NCI-H446 treated with DMSO at 0.1 percent for 48 hours (cell line): ENCODE data around the gene VDR.

Source experiments
- DNase-seq: peaks from one replicate; lab custom pipeline; 2025; lab: John Stamatoyannopoulos, UW

Gene VDR

DNA sequence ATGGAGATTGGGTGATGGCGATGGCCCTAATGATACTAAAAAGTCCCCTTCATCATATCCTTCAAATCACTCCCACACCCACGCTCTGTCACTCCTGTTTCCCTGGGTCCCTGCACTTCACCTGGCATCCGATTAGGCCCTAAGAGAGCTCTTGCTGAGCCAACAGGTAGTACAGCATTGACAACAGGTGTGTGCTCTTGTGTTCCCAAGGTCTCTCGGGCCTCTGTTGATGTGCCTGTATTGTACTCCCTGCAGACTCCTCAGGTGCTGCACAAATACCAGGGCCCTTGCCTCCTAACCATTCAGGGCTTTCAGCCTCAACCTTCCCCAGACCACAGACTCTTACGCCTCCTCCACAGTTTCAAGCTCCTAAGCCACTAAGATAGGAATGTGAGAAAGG, 25.8 kb upstream of the VDR start:
- DNase-seq = no peak

DNA sequence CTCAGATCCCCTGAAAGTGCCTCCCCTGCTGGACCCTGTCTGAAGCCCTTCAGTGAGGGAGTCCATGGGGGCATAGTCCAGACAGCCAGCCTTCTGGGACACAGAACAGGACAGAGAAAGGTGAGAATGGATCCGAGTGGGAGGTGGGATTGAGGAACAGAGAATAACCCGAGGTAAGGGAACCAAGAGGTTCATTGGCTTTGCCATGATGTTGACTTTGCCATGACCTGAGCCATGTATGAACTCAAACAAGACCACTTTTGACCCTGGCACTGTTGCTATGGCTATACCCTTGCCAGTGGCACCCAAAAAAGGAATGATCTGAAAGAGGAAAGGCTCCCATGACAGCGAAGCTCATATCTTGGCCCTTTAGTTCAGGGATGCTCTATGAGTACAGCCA, 22.6 kb upstream of the VDR start:
- no peak for DNase-seq

DNA sequence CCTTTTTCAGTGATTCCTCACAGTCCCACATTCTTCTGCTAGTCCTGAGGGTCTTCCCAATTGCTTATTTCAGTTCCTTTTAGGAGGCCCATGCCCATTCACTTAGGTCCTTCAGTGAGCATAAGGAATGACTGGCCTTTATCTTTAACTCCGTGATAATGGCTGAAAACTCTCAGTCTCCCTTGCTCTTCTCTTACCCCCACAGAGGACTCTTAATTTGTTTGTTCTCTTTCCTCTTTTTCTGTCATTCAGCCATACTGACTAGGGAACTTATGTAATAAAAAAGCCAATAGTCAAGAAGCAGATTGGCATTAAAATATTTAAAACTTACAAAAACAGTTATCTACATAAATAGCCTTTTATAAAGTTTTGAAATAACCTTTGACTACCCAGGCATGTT, 17.1 kb upstream of the VDR start:
- DNase-seq = no peak

DNA sequence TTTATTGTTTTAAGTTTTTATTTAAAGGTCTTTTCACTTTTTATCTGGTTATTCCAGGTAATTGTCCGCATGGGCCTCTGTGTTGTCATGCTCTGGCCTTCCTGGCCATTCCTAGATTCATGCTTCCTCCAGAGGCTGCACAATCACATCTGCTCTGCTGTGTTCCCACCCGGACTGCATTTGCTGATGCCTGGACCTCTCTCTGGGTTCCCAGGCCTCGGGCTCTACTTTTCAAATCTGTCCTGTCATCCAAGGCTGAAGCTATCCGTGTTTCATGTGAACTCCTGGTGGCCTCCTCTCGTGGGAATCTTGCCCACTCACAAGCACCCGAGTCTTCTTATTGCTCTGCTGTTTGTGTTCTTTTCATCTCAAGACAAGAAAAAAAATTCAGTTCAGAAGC, 16.1 kb upstream of the VDR start:
- DNase-seq = no peak

DNA sequence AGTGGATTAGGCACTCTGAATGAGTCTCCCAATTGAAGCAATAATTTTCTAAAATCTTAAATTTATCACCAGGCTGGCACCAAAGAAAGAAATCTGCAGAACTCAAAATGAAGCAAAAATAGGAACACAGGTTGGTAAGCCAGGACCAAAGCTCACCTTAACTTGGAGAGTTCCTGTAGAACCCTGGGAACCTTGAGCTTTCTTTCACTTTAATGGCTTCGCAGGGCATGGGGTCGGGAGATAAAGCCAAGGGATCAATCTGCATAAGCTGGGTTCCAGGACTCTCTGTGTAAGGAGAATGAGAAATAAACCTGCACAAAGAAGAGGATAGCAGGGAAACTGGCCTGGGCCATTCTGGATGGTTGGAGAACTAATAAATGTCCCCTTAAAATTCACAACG, 8.3 kb upstream of the VDR start:
- no peak for DNase-seq

DNA sequence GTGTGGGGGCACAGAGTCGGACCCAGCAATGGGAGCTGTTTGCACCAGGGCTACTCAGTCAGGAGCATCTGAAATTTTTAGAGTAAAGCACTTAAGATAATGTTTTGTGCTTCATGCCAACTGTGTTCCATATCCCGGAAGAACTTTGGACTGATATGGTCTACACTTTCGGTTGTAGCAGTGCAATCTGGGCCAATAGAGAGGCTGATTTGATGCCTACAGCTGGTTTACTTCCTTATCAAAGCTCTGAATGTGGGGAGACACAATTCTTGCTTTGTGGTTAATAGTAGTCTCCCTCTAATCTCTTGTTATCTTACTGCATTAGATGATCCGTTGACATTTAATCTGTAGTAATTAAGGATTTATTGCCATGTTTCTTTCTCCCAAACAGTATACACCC, 7.8 kb upstream of the VDR start:
- DNase-seq = no peak

DNA sequence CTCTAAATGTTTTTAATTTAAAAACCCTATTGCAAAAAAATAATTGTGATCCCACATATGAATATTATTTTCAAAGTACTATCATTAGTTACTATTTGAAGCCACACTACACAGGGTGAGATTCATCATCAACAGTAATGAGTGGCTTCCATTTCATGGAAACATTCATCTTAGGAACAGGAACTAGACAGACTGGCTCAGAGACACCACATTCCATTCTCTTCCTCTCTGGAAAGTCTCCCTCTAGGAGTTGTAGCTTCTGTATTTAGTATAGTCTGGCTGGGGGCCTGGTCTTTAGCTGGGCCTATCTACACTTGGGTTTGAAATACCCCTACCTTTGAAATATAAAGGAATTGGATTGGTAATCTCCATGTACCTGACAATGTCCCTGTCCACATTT, 6.2 kb upstream of the VDR start:
- no peak for DNase-seq

DNA sequence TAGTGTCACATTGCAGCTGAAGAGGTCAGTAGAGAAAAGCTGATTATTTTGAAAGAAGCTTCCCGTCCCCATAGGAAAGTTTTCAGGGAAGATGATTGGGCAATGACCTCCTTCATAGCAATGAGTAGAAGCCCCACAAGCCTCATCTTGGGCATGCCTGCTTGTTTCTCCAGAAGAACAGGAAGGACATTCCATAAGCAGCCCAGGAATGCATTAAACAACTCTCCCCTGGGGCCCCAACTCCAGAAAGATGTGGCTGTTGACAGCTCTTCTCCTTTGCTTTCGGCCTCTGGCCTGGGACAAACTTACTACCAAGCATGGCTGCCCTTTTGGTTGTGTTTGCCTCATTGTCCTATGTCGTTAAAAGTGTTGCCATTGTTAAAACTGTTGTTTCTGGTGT, 5.7 kb upstream of the VDR start:
- no peak for DNase-seq

DNA sequence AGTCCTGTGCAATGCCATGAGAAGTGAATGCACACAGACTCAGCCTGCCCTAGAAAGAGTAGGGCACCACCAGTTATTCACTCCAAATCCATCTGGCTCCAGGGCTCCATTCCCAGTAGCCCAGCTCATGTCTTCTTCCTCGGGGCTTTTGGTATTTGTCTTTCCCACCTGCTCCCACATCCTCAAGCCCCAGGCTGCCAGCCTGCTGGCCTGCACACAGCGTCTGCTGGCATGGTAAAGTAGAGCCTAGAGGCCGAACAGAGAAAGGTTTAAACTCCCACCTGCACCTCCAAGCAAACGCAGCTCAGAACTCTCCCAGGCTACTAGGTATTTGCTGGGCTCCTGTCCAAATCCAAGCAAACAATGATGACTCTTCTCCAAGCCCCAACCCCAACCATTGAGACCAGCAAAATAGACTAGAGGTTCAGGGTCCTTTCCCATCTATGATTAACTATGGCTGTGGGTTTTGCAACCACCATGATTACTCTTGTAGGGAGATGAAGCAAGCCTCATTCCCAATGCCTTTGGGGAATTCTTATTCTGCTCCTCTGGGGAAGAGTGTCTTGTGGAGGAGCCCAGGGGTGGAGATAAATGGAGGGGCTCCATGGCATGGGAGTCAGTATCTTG, 5.2 kb upstream of the VDR start:
- DNase-seq = no peak

DNA sequence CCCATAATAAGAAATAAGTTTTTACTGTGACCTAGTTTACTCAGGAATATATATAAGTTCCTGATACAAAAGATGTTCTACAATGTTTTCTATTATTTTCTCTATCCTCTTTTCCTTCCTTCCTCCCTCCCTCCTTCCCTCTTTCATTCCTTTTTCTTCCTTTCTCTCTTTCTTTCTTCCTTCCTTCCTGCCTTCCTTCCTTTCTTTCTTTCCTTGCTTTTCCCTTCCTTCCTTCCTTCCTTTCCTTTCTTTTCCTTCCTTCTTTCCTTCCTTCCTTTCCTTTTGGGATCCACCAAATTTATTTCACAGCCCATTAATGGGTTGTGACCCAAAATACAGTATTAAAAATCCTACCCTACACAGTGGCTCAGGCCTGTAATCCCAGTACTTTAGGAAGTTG, 3.9 kb upstream of the VDR start:
- no peak for DNase-seq

DNA sequence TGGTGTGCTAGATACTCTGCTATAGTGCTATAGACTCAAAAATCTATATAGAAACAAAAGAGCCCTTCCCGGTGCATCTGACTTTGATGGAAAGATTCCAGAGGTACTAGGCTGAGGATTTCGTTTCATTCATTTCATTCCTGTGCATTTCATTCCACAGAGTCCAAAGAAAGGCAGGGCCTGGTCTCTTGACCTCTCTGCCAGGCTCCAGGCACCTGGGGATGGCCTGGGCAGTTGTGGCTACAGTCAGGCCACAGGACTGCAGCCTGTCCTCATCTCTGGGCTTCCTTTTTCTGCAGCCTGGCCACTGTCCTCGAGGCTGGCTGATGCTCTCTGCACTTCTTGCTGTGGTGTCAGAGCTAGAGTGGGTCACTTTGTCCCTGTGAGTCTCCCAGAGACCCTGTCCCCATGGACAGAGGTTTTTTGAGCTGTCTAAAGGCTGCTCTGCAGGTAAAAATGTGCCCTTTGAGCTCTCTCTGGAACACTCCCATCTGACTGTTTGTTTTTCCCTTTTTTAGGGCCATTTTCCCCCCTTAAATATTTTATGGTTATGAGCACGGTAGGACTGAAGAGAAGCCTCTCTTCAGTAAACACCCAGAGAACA, 3.2 kb upstream of the VDR start:
- DNase-seq = no peak

DNA sequence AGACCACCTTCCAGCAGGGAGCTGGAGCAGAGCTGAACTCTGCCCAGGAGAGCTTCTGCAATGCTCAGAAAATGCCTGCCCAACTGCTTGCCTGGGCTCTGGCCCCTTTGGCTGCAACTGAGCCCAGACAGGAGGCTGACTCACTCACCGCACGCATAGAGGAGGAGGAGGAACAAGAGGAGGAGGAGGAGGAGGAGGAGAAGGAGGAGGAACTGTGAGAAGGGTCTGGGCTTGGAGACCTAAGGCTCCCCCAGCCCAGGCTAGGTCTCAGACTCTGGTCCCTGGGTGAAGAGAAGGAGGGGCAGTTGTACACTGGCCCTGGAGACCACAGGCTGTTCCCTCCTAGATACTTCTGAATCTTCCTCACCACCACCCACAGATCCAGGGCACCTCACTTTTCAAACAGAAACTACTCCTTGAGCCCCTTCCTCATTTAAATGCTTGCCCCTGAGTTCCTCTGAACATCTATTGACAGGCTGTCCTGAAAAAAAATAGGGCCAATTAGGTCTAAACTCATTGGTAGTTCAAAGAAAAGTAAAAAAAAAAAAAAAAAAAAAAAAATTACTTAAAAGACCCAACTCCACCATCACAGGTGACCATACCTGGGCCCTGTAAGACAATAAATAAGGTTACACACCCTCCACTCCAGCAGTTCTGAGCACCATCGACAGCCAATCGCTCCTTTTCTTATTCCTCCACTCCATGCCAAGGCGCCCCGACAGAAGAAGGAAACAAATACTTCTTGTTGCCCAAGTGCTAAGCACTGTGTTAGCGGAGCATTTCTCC, 674 bp downstream of the VDR start:
- no peak for DNase-seq

DNA sequence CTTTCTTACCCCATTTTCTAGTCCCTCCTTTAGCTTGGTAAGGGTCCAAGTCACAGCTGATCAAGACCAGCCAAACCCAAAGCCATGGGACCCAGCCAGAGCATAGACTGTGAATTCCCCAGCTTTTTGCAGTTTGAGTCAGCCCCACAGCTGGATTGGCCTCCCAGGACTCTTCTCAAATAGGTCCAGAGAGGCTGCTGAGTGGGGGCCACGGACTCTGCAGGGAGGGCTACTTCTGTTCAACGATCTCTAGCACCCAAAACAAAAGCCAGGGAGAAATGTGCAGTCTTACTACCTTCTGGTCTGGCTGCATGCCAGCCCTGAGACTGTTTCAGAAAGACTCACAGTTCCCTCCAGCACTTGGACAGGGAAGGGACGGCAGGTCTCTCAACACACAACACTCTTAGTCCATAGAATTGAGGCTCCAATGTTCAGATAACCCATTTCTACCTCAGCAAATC, 1.6 kb downstream of the VDR start:
- no peak for DNase-seq

DNA sequence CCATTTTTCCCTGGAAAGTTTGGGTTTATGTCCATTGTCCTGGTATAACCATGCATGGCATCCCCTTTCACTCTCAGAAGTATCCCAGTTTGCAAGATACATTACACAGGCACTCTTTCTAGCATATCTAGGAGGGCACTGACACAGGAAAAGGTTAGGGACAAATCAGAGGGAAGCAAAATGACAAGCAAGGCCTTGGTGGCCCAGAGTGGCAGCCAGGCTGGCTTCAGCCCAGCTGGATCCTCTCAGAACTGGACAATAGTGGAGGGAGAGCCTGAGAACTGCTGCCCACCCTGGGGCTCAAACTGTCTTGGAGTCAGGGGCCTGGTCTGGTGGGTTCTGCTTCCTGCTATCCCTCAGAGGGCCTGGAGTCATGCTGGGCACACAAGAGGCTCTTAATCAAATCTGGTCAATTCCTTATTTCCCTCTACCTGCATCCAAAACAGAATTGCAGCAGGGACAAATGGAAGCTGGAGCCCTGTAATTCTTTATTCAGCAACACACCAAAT, 2.6 kb downstream of the VDR start:
- no peak for DNase-seq

DNA sequence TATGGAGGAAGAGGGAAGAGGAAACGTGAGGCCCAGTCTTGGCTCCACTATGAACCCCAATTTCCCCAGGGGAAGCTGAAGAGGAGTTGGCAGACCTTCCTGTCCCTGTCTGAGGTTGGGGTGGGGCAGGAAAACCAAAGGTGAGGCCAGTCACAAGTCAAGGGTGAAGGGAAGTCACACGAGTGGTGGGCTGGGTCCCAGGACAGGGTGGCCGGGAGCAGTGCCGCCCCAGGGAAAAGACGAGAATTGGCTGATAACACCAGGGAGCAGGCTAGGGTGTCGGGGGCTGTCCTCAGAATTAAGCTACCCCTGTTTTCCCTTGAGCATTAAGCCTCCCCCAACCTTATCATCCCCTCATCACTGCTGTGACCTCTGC, 3.1 kb downstream of the VDR start:
- no peak for DNase-seq

DNA sequence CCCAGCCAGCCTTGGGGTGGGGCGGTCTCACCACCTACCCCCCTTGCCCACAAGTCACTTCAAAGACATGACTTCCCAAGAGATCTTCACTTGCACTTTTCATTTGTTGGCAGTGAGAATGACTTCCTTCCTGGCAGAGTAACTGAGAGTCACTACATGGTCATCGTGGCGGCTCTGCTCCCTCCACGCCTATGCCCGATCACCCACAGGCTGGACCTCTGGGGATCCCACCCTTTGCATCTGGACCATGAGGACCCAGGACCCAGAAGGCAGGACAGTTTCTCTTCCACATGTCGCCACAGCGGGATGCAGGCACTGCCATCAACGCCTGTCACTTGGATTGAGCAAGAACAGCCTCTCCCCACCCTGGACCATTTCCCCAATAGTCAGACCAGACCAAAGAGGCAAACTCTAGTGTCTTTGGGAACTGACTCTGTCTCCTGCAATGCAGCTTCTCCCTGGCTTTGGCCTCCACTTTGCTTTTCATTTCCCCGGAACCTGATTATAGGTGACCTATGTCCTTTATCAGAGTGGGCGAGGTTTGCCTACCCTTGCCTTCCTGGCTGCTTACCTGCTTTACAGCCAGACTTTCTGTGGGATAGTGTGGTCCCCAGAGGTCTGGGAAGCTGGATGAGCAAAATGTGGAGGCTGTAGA, 3.6 kb downstream of the VDR start:
- DNase-seq = no peak

DNA sequence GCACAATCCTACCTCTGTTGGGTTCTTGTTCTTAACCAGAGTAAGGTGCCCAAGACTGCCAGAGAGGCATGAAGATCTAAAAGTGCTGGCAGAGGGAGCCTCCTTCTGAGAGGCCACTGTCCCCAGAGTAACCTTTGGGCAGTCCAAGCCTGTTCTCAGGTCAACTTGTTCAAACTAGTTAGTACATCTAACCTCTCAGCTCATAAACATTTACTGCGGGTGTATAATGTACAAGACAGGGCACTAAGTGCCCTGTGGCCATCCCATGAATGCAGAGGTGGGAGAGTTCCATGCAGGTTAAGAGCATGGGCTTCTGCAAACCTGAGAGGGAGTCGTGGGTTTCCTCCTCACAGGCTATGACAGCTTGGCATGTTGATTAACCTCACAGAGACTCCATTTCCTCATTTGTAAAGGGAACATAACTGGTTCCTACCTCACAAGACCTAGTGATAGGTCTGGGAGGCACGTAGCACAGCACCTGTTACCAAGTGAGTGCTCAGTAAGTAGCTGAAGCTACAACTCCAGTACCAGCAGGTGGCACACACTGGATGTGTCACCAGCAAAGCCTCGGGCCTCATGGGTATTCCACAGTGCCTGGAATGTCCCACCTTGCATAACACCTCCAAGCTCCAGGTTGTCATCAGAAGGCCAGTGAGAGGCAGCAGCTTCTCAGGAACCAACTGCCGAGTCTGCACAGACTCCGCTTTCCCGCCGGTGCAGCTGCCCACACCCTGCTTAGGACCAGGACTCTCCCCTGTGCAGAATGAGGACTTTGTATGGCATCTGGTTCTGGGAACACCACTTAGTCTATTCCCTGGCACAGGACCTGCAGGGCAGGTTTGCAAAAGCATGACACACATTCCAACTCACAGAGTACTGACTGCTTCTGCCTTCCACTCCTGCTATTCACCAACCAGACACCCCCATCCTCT, 4.4 kb downstream of the VDR start:
- DNase-seq = no peak

DNA sequence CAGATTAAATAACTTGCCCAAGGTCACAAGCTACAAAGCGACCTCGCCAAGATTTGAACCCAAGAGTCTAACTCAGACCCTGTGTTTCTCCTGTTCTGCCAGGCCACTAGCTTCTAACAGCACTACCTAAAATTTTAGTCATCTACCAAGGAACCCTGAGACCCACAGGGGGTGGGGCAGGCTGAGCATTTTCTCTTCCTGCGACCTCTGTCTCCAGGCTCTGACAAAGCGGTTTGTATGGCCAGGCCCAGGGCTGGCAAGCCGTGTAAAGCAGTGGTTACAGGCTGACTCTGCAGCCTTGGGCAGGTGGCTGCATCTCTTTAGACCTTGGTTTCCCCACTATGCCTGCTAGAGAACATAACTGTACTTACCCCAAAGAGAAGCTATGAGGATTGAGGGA, 5.3 kb downstream of the VDR start:
- DNase-seq = no peak

DNA sequence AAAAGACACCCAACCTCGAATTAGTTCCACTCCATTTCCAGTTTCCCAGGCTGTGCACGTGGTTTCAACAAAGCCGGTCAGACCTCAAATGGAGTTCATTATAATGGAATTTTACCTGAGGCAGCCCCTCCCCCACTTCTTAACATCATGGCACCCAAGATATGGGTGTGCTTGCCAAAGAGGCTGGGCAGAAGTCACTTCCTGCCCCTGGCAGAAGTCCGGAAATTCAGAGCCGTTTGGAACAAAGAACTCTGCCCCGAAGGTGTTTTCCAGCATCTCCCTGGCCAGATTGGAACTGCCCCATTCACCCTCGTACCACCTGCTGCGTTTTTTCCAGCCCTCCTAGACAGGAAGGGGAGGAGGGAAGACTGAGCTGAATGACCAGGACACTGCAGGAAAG, 8.2 kb downstream of the VDR start:
- DNase-seq = no peak

DNA sequence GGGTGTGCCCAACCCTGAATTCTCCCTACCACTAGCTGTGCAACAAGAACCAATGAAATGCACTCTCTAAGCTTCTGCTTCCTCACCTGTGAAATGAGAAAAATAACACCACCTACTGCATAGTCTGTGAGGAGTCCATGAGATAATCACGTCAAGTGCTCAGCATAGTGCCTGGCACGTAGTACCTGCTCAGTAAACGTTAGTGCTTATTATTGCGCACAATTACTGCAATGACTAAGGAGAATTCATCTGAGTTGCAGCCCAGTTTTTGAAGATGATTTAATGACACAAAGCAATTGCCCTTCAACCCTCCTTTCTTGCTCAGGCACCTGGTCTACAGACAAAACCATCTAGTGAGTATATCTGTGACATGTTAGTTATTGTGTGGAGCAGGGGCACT, 8.8 kb downstream of the VDR start:
- no peak for DNase-seq

DNA sequence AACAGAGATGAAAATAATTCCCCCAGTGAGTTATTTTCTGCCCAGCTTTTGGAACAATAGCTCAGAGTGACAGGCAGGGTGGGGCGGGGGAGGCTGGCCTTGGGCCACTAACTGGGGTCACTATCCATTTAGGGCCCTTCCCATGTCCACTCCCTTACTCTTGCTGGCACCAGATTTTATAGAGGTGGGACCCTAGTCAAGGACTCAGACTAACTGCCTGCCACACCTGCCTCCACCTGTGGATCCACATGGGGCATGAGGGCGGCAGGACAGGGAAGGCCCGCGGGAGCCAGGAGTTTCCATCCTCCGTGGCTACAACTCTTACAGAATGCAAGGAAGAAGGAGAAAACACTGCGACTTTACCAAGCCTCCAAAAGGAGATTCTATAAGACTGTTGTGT, 10.1 kb downstream of the VDR start:
- no peak for DNase-seq

DNA sequence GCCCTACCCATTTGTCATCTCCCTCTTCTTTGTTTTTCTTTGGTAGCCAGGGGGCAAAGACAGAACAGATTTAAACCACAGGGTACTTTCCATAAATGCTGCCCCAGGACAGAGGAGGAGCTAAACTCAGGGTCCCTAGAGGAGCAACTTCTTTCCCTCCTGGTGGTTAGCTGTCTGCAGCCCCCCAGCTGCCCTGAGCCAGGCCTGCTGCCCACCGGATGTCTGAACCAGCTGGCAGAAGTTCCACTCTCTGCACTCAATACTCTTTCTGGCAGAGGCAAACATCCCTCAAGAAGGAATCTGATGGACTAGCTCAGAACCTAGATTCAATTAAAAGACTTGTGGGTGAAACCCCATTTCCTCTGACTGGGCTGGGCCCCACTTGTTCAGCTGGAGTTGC, 10.7 kb downstream of the VDR start:
- no peak for DNase-seq
